Stimulated activated CD4-positive, alpha-beta T cell treated with anti-CD3 and anti-CD28 coated beads, Interleukin-1b, Interleukin-23, amount 100 ng/mL, for 24 hours (primary cell): ENCODE results near the gene RPL36A.

ENCODE experiments used
- DNase-seq, 4 experiments: peaks; one replicate each; pipeline ENCODE4 v3.0.0-alpha.2; 2020; ENCODE audit warnings: low read depth in 4 of 4, low spot score in 1 of 4

Gene RPL36A

GRCh38 chrX:101430457-101431078, 39.8 kb downstream of the RPL36A start:
- DNase-seq, result no peak

GRCh38 chrX:101442085-101442484, 51.3 kb downstream of the RPL36A start:
- no peak for DNase-seq
